GM19193 (cell line): ENCODE results near the gene CAPRIN2.

ENCODE experiments used
- POLR2A ChIP-seq: IDR thresholded peaks from 4 replicates; pipeline ENCODE4 v1.6.1; 2011; ENCODE audit not compliant: insufficient read depth, insufficient read length; ENCODE audit errors: extremely low read depth

Gene CAPRIN2

DNA sequence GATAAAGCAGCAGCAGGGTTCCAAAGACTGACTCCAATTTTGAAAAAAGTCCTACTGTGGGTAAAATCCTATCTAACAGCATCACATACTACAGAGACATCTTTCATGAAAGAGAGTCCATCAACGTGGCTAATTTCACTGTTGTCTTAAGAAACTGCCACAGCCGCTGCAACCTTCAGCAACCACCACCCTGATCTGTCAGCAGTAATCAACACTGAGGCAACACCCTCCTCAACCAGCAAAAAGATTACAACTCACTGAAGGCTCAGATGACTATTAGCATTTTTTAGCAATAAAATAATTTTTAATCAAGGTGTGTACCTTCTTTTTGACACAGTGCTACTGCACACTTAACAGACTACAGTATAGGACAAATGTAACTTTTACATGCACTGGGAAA lies 6.6 kb downstream of the CAPRIN2 start:
- TF ChIP-seq POLR2A, result no peak

DNA sequence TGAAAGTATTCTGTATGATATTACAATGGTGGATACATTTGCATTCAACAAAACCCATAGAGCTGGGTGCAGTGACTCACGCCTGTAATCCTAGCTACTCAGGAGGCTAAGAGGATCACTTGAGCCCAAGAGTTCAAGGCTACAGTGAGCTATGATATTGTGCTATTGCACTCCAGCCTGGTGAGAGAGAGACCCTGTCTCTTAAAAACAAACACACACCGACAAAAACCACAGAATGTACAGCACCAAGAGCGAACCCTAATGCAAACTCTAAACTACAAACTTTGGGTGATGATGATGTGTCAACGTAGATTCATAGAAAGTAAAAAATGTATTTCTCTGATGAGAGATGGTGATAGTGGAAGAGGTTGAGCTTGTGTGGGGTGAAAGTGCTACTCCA lies 8.6 kb downstream of the CAPRIN2 start:
- no peak for TF ChIP-seq POLR2A

DNA sequence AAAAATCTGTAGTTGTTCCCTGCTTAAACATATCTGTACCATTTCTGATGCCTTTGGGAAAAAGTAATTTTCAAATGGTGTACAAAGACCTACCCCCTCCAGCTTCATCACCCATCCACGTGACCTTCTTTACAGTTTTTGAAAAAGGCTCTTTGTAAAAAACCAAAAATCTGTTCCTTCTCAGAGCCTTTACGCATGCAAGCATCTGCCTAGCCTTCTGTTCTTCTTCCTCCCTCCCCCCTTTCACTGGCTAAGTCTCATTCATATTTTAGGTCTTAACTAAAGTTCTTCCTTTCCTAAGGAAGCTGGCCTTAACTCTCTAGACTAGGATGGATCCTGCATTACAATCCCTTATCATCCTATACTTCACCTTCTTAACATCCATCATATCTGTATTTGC lies 10.4 kb downstream of the CAPRIN2 start:
- TF ChIP-seq POLR2A, result no peak

DNA sequence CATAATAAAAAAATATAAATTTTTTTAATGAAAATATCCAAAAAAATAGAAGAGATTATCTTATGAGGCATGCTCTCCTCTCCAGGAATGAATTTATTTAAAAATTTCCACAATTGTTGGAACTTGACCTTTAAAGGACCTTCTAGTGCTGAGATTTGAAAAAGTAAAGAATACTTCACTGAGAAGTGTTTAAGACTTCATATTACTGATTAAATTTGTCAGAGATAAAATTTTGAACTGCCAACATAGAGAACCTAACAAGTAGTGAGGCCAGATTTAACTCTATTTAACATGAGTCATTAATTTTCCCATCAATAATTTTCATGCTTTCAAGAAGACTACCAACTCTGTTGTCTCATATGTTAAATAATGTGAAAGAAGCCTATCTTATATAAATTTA lies 14.5 kb downstream of the CAPRIN2 start:
- no peak for TF ChIP-seq POLR2A

DNA sequence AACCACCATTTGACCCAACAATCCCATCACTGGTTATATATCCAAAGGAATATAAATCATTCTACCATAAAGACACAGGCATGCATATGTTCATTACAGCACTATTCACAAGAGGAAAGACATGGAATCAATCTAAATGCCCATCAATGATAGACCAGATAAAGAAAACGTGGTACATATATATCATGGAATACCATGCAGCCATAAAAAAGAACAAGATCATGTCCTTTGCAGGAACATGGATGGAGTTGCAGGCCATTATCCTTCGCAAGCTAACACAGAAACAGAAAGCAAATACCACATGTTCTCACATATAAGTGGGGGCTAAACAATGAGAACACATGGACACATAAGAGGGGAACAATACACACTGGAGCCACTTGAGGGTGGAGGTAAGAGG lies 15.7 kb downstream of the CAPRIN2 start:
- no peak for TF ChIP-seq POLR2A

DNA sequence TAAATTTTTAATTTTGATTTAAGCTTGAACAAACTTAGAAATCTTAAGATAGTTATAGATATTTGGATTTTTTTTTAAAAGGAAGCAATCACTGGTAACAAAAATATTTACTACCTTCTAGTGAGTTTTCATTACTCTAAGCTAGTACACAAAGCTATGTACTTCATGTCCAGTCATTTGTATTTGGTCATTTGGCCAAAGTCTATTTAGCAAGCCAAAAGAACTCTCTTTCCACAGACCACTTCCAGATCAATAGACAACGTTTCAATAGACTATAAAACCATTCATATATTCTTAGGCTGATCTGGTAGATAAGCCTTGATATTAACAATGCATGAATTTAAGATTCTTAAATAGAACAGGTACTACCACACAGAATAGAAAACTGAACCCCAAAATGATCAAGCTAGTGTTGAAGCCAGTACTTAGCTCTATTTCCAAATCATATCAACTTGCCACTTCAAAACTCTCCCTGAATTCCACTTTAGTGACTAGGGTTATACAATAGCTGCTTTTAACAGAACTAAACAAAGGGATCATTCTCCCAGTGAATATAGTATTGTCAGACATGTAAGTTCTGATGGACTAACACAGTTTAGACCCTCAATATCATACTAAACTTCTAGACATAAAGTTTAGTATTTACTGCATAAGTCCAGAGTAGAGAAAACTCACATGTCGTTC lies 21.7 kb downstream of the CAPRIN2 start:
- no peak for TF ChIP-seq POLR2A

DNA sequence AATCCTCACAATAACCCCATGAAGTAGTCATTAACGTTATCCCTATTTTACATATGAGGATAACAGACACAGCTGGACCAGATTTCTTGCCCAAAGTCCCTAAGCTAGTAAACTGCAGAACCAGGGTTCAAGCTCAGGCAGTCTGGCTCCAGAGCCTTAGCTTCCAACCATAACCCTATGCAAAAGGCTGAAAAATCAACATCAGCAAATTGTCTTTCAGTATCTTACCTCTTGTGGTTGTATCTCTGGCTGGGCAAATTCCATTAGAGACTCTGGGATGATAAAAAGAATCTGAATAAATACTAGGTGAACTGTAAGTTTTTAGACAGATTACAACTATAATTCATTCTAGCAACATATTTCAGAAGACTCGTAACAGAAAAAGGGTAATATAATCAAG lies 24.7 kb downstream of the CAPRIN2 start:
- no peak for TF ChIP-seq POLR2A

DNA sequence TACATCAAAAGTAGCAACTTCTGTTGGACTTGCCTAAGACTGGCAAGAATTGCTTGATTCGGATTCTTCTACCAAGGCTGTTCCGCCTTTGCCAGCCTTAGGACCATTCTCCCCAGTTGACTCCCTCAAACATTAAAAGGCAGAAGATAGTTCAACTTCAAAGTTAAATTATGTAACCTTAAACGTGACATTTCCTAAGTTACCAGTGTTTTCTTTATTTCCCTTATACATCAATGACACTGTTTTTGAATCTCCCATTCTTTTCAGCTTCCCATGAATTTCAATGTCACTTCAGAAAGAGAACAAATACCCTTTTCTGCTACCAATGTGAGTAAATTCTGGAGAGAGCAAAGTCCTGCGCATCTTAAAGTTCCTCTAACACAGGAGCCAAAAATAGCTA lies 25.2 kb downstream of the CAPRIN2 start:
- no peak for TF ChIP-seq POLR2A

DNA sequence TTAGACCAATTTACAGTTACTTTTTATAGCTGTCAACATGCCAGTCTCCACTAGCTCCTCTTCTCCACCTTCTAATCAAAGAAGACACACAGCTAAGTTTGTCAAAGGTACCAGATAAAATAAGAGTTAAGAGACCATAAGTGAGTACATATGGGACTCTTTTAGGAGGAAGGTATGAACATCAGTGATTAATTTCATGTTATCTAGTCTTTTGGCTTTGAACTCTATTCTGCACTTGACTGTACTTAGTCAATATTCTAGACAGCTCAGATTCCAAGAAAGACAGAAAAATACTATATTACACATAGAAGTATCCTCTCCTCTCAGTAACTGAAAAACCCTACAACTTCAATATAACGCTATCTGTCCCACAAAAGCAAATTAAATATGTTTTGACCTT lies 28.1 kb downstream of the CAPRIN2 start:
- TF ChIP-seq POLR2A, result no peak

DNA sequence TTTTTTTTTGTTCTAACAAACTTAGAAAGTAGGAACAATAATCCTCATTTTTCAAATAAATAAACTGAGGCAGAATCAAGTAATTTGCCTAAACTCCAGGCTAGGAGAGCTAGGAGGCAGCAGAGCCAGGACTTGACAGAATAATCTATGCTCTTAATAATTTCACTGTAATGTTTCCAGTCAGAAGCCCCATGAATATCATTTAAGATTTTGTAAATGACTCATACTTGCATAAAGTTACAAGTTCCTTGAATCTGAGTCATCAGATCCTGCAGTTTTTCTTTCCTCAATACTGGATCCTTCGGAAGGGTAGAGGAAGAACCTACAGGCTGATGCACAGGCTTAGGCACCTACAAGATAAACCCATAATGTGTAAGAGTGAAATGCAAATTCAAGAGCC lies 29.0 kb downstream of the CAPRIN2 start:
- no peak for TF ChIP-seq POLR2A

DNA sequence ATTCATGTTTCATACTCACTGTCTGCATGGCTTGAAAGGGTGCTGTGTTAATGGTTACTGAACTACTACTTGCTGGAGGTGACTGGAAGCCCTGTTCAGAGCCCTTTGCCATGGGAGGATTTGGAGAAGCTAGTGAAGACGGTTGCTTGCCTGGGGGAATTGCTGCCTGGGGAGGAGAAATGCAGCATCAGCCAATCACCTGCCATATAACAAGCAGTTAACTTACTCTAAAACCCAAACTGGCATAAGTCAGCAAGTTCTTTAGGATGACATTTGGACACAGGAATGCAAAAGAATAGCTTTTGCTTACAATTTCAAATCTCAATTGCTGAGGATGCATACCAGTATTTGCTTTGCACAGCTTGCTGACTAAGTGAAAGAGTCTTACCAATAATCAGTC lies 35.7 kb downstream of the CAPRIN2 start:
- TF ChIP-seq POLR2A, result no peak

DNA sequence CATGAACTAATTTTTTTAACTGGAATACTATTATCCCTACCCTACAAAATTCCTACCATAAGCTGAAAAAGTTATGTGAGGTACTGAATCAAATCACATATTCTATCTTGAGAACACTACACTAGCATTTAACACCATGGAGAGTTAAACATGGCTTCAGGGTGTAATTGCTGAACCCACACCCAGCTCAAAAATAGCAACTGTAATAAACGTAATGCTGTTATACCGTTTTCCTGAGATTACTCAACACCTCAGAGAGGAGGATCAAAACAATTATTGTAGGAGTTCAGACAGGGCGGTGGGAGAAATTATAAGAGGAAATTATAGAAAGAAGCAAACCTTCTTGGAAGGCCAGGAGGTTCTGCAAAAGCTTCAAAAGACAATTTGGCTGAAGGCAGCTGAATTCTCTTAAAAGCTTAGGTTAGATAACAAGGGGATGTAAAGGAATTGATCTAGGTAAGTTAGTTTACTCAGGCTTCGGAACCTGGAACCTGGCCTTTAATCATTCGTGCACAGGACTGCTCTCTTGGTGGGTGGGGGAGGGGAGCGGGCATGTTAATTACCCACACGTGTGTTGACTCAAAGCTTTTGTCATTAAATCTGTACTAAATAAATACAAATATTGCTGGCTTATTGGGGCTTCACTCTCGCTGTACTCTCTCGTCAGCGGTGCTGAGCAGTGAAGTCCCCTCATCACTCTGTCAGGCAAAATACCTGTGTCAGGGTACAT lies 47.0 kb downstream of the CAPRIN2 start:
- no peak for TF ChIP-seq POLR2A

DNA sequence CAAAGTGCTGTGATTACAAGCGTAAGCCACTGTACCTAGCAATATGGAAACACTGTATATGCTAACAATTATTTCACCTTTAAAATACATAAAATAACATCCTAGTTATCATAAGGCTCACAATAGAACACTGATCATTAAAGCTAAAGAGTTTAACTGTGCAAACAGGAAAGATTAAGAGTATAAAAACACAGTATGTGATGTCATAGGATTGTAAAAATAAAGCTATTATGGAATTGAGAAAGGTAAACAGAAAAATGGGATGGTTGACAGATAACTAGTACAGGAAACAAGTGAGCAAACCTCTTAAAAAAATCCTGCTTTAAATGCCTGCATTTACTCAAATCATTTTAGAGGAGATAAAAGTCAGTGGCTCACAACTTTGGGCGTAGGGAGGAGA lies 48.3 kb downstream of the CAPRIN2 start:
- no peak for TF ChIP-seq POLR2A

DNA sequence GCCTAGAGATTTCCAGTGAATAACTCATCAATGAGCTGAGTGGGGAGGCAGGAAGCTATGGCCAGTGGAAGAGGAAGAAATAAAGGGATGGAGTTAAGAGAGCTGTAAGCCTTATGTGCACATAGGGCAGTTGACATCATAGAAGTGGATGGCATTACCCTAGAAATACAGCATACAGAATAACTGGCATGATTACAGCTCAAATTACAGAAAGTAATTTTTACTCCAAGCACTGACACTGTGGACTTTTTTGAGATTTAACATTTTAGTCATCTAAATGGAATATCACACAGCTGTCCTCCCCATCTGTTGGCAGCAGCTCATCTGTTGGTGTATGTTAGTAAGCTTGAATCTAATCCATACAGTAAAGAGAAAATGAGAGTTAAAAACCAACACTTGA lies 53.7 kb downstream of the CAPRIN2 start:
- no peak for TF ChIP-seq POLR2A

DNA sequence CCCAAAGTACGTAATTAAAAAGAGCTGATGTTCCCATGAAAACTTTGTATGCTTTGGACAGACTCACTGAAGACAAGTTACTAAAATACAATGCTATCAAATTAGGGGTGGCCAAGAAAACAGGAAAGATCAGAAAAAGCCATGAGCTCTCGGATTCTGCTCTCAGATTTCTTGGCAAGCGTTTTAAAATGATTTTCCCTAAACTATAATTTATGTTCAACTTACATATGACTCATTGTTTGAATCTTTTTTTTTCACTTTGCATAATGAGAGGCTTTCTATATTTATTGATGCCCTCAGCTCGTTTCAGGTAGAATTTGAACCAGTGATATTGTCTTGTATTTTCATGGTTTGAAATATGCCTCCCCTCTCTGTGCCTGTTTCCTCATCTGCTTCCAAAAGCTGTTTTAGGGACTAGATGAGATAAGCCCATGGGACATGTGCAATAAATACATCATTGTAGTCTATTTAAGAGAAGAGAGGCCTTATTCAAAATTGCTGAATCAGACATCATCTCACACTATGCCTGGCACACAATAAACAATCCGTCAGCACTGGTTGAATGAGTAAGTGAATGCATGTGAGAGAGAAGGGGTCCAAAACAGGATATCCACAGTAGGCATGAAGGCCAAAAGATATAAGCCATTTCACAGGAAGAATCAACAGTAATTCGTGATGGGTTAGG lies 54.4 kb downstream of the CAPRIN2 start:
- TF ChIP-seq POLR2A, result no peak

DNA sequence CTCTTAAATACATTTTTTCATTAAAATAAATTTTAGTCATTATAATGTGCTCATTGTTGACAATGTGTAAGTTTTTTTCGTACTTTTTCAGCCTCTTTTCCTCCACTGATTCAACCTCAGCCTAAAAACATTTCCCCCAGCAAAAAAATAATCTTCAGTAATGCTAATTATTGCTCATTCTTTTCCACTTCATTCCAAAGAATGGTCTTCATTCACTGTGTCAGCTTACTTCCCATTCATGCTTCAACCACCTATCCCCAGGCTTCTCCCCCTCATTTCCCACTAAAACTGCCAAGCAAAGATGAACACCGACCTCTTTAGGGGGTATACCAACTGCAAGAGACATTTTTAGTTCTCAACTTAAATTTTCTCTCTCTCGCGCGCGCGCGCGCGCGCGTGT lies 56.4 kb downstream of the CAPRIN2 start:
- no peak for TF ChIP-seq POLR2A
